Measurements from ENCODE around the gene ZNF70. TPM values are rescaled to one million over a fixed set of nuclear protein-coding genes. Genes with fewer than 3 reads are reported as not detected.

ZNF70 gene
- polyA plus RNA-seq, 4 donors: 0.27 to 3.7 (median 0.98) TPM; not detected in 1

- Histone ChIP-seq H3K36me3 (ENCODE audit: control insufficient read depth in 3 of 3, insufficient read depth in 2 of 3, low read depth in 1 of 3, low read length in 3 of 3) (peaks cover 0 to 21% (median 2%) of the 10 kb centered on the region in 3 donors), H3K9me3 (ENCODE audit: control insufficient read depth in 2 of 2, insufficient read depth in 1 of 2, low read depth in 1 of 2, low read length in 1 of 2) (no peaks in the 10 kb centered on the region), H3K4me1 (ENCODE audit: control insufficient read depth in 3 of 3, insufficient read depth in 2 of 3, low read depth in 1 of 3, low read length in 2 of 3) (peaks cover 1 to 24% (median 4%) of the 10 kb centered on the region in 3 donors), H3K4me3 (ENCODE audit: low read depth in 1 of 3, low read length in 3 of 3) (peak overlapping the region; percentile 60 to 90 (median 90)), H3K27ac (ENCODE audit: low read depth in 1 of 3, low read length in 2 of 3) (peak overlapping the region in 2 of 3 donors; percentile 80 to 84), H3K27me3 (ENCODE audit: control insufficient read depth in 3 of 3, insufficient read depth in 3 of 3, low read length in 3 of 3) (no peaks in the 10 kb centered on the region)
- no peak for FAIRE-seq
- 4 to 7% (median 5%) methylated on average over 19 to 27 of the region's 27 CpGs for WGBS, 3 donors
- DNase-seq: no peak
These were observed 16.4 kb upstream of the ZNF70 start for GRCh38 chr22:23767303-23767672.

DNA sequence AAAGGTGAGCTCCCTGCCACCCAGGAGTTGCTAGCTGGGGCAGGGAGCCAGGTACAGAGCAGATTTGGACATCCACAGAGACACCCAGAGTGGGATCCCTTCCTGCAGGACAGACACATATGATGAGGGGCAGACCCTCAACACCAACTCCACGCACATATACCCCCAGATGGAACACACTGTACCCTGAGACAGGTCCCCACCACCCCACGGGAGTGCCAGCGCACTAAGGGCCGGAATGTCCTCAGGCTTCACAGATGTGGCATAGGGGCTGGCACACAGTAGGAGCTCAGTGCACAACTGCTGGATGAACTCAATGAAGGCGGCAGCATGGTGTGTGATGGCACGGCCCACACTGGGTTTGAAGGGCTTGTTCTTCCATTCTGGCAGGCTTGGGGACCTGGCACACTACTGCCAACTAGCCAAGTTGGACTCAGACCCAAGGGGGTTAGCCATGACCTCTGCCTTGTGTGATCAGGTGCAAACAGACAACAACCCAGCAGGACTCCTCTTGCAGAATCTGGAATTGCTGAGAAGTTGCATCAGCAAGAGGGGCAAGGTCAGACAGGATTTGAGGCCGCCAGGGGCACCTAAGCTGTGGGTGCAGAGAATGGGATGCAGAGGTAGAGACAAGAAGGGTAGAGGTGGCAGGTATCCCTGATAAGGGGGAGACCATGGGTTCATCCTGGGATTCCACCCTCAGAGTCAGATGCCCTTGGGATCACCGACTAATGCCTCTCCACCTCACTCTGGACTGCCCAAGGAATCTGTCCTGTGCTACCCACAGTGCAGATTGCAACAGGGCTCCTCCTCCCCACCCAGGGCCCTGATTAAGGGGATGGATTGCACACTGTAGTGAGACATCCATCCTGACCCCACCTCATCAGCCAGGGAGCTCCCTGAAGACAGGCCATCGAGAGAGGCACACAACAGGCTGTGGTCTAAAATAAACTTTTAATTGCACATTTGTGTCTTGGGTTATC, 14.3 kb upstream of the ZNF70 start:
- no peak overlapping the region for H3K27ac ChIP-seq (ENCODE audit: low read depth in 1 of 3, low read length in 2 of 3)
- H3K27me3 ChIP-seq (ENCODE audit: control insufficient read depth in 3 of 3, insufficient read depth in 3 of 3, low read length in 3 of 3): no peaks in the 10 kb centered on the region
- no peak for FAIRE-seq
- DNase-seq: no peak
- H3K36me3 ChIP-seq (ENCODE audit: control insufficient read depth in 3 of 3, insufficient read depth in 2 of 3, low read depth in 1 of 3, low read length in 3 of 3): peaks cover 0 to 21% (median 2%) of the 10 kb centered on the region in 3 donors
- WGBS, 3 donors: 90 to 91% (median 90%) methylated on average over 9 of the region's 9 CpGs
- H3K4me3 ChIP-seq (ENCODE audit: low read depth in 1 of 3, low read length in 3 of 3): no peak overlapping the region
- peaks cover 0 to 17% (median 4%) of the 10 kb centered on the region in 3 donors for H3K4me1 ChIP-seq (ENCODE audit: control insufficient read depth in 3 of 3, insufficient read depth in 2 of 3, low read depth in 1 of 3, low read length in 2 of 3)
- H3K9me3 ChIP-seq (ENCODE audit: control insufficient read depth in 2 of 2, insufficient read depth in 1 of 2, low read depth in 1 of 2, low read length in 1 of 2): no peaks in the 10 kb centered on the region

DNA sequence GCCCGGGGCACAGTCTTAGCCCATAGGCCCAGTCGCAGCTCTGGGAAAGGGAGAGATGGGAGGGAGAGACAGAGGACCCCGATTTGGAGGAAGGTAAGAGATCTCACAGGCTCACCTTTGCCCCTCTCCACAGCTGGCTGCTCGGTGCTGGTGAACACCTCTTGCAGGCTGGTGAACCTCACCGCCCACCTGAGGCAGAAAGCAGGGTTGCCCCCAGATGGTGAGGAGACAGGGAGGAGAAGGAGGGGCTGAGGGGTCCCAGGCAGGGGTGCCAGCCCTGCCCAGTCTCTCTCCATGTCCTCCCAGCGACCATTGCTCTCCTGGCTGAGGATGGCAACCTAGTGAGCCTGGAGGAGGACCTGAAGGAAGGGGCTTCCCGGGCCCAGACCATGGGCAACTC, 13.0 kb upstream of the ZNF70 start:
- WGBS, 3 donors: 61 to 70% (median 63%) methylated on average over 6 to 7 of the region's 7 CpGs
- no peak for FAIRE-seq
- Histone ChIP-seq H3K4me1 (ENCODE audit: control insufficient read depth in 3 of 3, insufficient read depth in 2 of 3, low read depth in 1 of 3, low read length in 2 of 3) (peaks cover 0 to 17% (median 4%) of the 10 kb centered on the region in 3 donors), H3K27me3 (ENCODE audit: control insufficient read depth in 3 of 3, insufficient read depth in 3 of 3, low read length in 3 of 3) (no peaks in the 10 kb centered on the region), H3K9me3 (ENCODE audit: control insufficient read depth in 2 of 2, insufficient read depth in 1 of 2, low read depth in 1 of 2, low read length in 1 of 2) (no peaks in the 10 kb centered on the region), H3K4me3 (ENCODE audit: low read depth in 1 of 3, low read length in 3 of 3) (no peak overlapping the region), H3K27ac (ENCODE audit: low read depth in 1 of 3, low read length in 2 of 3) (no peak overlapping the region), H3K36me3 (ENCODE audit: control insufficient read depth in 3 of 3, insufficient read depth in 2 of 3, low read depth in 1 of 3, low read length in 3 of 3) (peaks cover 0 to 21% (median 2%) of the 10 kb centered on the region in 3 donors)
- no peak for DNase-seq

DNA sequence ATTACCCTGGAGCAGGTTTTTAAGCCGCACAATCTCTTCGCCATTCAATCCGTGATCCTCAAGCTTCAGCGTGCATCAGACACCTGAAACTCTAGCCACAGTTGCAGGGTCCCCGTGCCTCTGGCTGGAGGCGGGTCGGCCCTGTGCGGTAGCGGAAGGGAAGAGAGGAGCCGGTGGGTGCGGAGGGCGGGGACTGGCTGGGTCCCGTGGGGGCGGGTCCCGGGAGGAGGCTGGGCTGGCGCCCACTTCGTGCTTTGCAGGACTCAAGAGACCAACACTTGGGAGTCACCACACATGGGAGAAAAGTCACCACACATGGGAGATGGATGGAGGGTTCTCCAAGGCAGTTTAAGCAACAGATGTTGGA, 12.7 kb upstream of the ZNF70 start:
- H3K27ac ChIP-seq (ENCODE audit: low read depth in 1 of 3, low read length in 2 of 3): no peak overlapping the region
- FAIRE-seq: no peak
- DNase-seq: no peak
- H3K4me3 ChIP-seq (ENCODE audit: low read depth in 1 of 3, low read length in 3 of 3): peak overlapping the region in 1 of 3 donors; percentile 5
- no peaks in the 10 kb centered on the region for H3K9me3 ChIP-seq (ENCODE audit: control insufficient read depth in 2 of 2, insufficient read depth in 1 of 2, low read depth in 1 of 2, low read length in 1 of 2)
- H3K27me3 ChIP-seq (ENCODE audit: control insufficient read depth in 3 of 3, insufficient read depth in 3 of 3, low read length in 3 of 3): no peaks in the 10 kb centered on the region
- peaks cover 0 to 21% (median 2%) of the 10 kb centered on the region in 3 donors for H3K36me3 ChIP-seq (ENCODE audit: control insufficient read depth in 3 of 3, insufficient read depth in 2 of 3, low read depth in 1 of 3, low read length in 3 of 3)
- peaks cover 0 to 17% (median 4%) of the 10 kb centered on the region in 3 donors for H3K4me1 ChIP-seq (ENCODE audit: control insufficient read depth in 3 of 3, insufficient read depth in 2 of 3, low read depth in 1 of 3, low read length in 2 of 3)
- WGBS, 3 donors: 38 to 81% (median 63%) methylated on average over 17 of the region's 17 CpGs

DNA sequence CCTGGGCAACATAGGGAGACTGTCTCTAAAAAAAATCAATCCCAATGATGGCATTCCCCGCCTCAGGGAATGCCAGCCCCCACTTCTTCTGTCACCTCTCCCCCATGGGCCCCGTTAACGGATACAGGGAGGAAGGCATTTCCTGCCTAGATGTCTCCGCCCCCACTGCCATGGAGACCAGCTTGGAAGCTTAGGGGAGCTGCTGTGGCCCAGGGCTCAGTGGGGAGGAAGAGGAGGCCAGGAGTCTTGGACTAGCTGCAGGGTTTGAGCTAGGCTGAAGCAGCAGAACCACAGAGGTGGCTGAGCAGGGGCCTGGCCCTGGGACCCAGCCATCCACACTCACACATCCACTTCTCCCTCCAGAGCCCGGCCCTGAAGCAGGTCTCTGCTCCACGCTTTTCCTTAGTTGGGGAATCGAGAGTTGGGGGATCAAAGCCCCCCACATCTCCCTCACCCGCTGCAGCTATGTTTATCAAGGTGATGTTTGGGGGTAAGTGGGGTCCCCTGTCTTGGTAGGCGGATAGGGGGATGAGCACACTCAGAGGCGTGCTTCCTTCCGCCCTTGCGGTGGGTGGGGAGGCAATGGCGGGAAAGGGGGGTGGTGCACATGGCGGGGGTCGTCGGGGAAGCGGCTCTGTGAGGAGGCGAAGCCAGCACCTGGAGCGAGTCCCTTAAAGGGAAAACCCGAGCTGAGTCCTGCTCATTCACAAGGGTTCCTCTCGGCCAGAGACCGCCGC, 12.1 kb upstream of the ZNF70 start, which contains the start of gene C22orf15:
C22orf15 (plus strand) TSS at position 149 of the 737 bp plus-strand sequence; CDS start at position 466, 317 bp downstream.
- no peaks in the 10 kb centered on the region for H3K27me3 ChIP-seq (ENCODE audit: control insufficient read depth in 3 of 3, insufficient read depth in 3 of 3, low read length in 3 of 3)
- peaks cover 0 to 21% (median 2%) of the 10 kb centered on the region in 3 donors for H3K36me3 ChIP-seq (ENCODE audit: control insufficient read depth in 3 of 3, insufficient read depth in 2 of 3, low read depth in 1 of 3, low read length in 3 of 3)
- peaks cover 0 to 15% (median 4%) of the 10 kb centered on the region in 3 donors for H3K4me1 ChIP-seq (ENCODE audit: control insufficient read depth in 3 of 3, insufficient read depth in 2 of 3, low read depth in 1 of 3, low read length in 2 of 3)
- no peak within 1 kb of the TSS for H3K27ac ChIP-seq (ENCODE audit: low read depth in 1 of 3, low read length in 2 of 3)
- no peak for FAIRE-seq
- 44 to 74% (median 58%) methylated on average over 23 of the region's 23 CpGs for WGBS, 3 donors
- no peaks in the 10 kb centered on the region for H3K9me3 ChIP-seq (ENCODE audit: control insufficient read depth in 2 of 2, insufficient read depth in 1 of 2, low read depth in 1 of 2, low read length in 1 of 2)
- DNase-seq: no peak
- peak within 1 kb of the TSS in 1 of 3 donors; percentile 5 for H3K4me3 ChIP-seq (ENCODE audit: low read depth in 1 of 3, low read length in 3 of 3)

DNA sequence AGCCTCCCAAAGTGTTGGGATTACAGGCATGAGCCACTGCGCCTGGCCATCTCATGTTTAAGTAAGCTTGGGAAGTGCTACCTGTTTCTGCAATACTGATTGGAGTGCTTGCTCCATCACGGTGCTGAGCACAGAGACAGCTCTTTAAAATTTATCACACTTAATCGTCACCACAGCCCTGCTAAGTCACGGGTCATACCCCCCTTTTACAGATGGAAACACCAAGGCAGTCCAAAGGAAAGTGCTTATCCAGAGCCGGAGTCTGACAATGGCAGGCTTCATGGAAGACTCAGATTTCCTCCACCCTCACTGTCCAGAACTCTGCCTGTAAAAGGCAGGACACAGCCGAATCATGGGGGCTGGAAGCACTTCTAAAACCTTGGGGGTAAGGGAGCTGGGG, 9.1 kb upstream of the ZNF70 start:
- no peak overlapping the region for H3K27ac ChIP-seq (ENCODE audit: low read depth in 1 of 3, low read length in 2 of 3)
- H3K9me3 ChIP-seq (ENCODE audit: control insufficient read depth in 2 of 2, insufficient read depth in 1 of 2, low read depth in 1 of 2, low read length in 1 of 2): no peaks in the 10 kb centered on the region
- H3K36me3 ChIP-seq (ENCODE audit: control insufficient read depth in 3 of 3, insufficient read depth in 2 of 3, low read depth in 1 of 3, low read length in 3 of 3): peaks cover 0 to 8% (median 0%) of the 10 kb centered on the region in 3 donors
- no peak overlapping the region for H3K4me3 ChIP-seq (ENCODE audit: low read depth in 1 of 3, low read length in 3 of 3)
- H3K4me1 ChIP-seq (ENCODE audit: control insufficient read depth in 3 of 3, insufficient read depth in 2 of 3, low read depth in 1 of 3, low read length in 2 of 3): peaks cover 0 to 10% (median 4%) of the 10 kb centered on the region in 3 donors
- FAIRE-seq (no peak), DNase-seq (no peak)
- no peaks in the 10 kb centered on the region for H3K27me3 ChIP-seq (ENCODE audit: control insufficient read depth in 3 of 3, insufficient read depth in 3 of 3, low read length in 3 of 3)
- WGBS, 3 donors: 82 to 94% (median 91%) methylated on average over 6 of the region's 6 CpGs

GRCh38 chr22:23759566-23759965, 8.7 kb upstream of the ZNF70 start:
- Histone ChIP-seq H3K4me1 (ENCODE audit: control insufficient read depth in 3 of 3, insufficient read depth in 2 of 3, low read depth in 1 of 3, low read length in 2 of 3) (peaks cover 0 to 10% (median 4%) of the 10 kb centered on the region in 3 donors), H3K27me3 (ENCODE audit: control insufficient read depth in 3 of 3, insufficient read depth in 3 of 3, low read length in 3 of 3) (no peaks in the 10 kb centered on the region), H3K36me3 (ENCODE audit: control insufficient read depth in 3 of 3, insufficient read depth in 2 of 3, low read depth in 1 of 3, low read length in 3 of 3) (peaks cover 0 to 3% (median 0%) of the 10 kb centered on the region in 3 donors), H3K27ac (ENCODE audit: low read depth in 1 of 3, low read length in 2 of 3) (no peak overlapping the region), H3K4me3 (ENCODE audit: low read depth in 1 of 3, low read length in 3 of 3) (no peak overlapping the region), H3K9me3 (ENCODE audit: control insufficient read depth in 2 of 2, insufficient read depth in 1 of 2, low read depth in 1 of 2, low read length in 1 of 2) (no peaks in the 10 kb centered on the region)
- WGBS, 3 donors: 82 to 92% (median 89%) methylated on average over 4 of the region's 4 CpGs
- FAIRE-seq (no peak), DNase-seq (no peak)

DNA sequence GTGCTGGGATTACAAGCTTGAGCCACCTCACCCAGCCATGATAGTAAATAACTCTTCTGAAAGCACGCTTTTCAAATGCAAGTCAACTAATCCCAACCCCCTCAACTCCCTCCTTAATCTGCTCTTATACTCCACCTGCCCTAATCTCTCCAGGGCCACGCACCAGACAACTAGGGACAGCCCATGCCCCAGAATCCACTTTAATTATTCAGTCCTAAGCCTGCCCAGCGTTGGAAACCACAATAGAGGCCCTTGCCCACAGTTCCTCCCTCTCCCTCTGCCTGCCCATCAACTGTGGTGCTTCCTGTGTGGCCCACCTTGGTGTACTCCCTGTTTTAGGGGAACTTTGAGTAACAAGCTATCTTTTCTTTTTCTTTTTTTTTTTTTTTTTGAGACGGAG, 6.0 kb upstream of the ZNF70 start:
- H3K4me3 ChIP-seq (ENCODE audit: low read depth in 1 of 3, low read length in 3 of 3): no peak overlapping the region
- FAIRE-seq: no peak
- no peak for DNase-seq
- WGBS, 3 donors: 44 to 48% (median 48%) methylated on average over 3 to 4 of the region's 4 CpGs
- H3K27ac ChIP-seq (ENCODE audit: low read depth in 1 of 3, low read length in 2 of 3): no peak overlapping the region
- H3K9me3 ChIP-seq (ENCODE audit: control insufficient read depth in 2 of 2, insufficient read depth in 1 of 2, low read depth in 1 of 2, low read length in 1 of 2): no peaks in the 10 kb centered on the region
- H3K27me3 ChIP-seq (ENCODE audit: control insufficient read depth in 3 of 3, insufficient read depth in 3 of 3, low read length in 3 of 3): no peaks in the 10 kb centered on the region
- no peaks in the 10 kb centered on the region for H3K36me3 ChIP-seq (ENCODE audit: control insufficient read depth in 3 of 3, insufficient read depth in 2 of 3, low read depth in 1 of 3, low read length in 3 of 3)
- no peaks in the 10 kb centered on the region for H3K4me1 ChIP-seq (ENCODE audit: control insufficient read depth in 3 of 3, insufficient read depth in 2 of 3, low read depth in 1 of 3, low read length in 2 of 3)
